Measurements from ENCODE around the gene DCBLD1.

The DCBLD1 gene

GRCh38 chr6:117557951-117558350 is 75.5 kb downstream of the DCBLD1 start:
- no peak for TF ChIP-seq CTCF (IDR thresholded peaks at IDR 0.05; ENCODE audit: low read depth, low read length)
- Histone ChIP-seq H3K27me3 (no peaks in the 10 kb centered on the region), H3K4me1 (no peaks in the 10 kb centered on the region; the same call in 1 of the 2 replicates), H3K36me3 (peaks cover 12% of the 10 kb centered on the region), H3K9me3 (no peaks in the 10 kb centered on the region), H3K4me3 (ENCODE audit: low read depth, low read length) (no peak overlapping the region)
- DNase-seq = no peak

- H3K4me3 ChIP-seq (ENCODE audit: low read depth, low read length) = no peak overlapping the region
- TF ChIP-seq CTCF (IDR thresholded peaks at IDR 0.05; ENCODE audit: low read depth, low read length) = no peak
- H3K9me3 ChIP-seq = no peaks in the 10 kb centered on the region
- H3K27me3 ChIP-seq = no peaks in the 10 kb centered on the region
- peaks cover 16% of the 10 kb centered on the region for H3K36me3 ChIP-seq
- no peak for DNase-seq
- H3K4me1 ChIP-seq = no peaks in the 10 kb centered on the region; the same call in 1 of the 2 replicates
These were observed 76.3 kb downstream of the DCBLD1 start for GRCh38 chr6:117558818-117559217.

GRCh38 chr6:117559299-117559698 is 76.8 kb downstream of the DCBLD1 start:
- no peak for TF ChIP-seq CTCF (IDR thresholded peaks at IDR 0.05; ENCODE audit: low read depth, low read length)
- H3K9me3 ChIP-seq = no peaks in the 10 kb centered on the region
- DNase-seq = no peak
- H3K4me3 ChIP-seq (ENCODE audit: low read depth, low read length) = no peak overlapping the region
- no peaks in the 10 kb centered on the region for H3K27me3 ChIP-seq
- H3K36me3 ChIP-seq = peaks cover 19% of the 10 kb centered on the region
- no peaks in the 10 kb centered on the region; the same call in 1 of the 2 replicates for H3K4me1 ChIP-seq

GRCh38 chr6:117561128-117561527 is 78.7 kb downstream of the DCBLD1 start:
- no peak for TF ChIP-seq CTCF (IDR thresholded peaks at IDR 0.05; ENCODE audit: low read depth, low read length)
- no peak for DNase-seq
- Histone ChIP-seq H3K4me1 (no peaks in the 10 kb centered on the region; the same call in 1 of the 2 replicates), H3K27me3 (no peaks in the 10 kb centered on the region), H3K9me3 (no peaks in the 10 kb centered on the region), H3K36me3 (peaks cover 29% of the 10 kb centered on the region), H3K4me3 (ENCODE audit: low read depth, low read length) (no peak overlapping the region)

GRCh38 chr6:117564681-117565080 is 82.2 kb downstream of the DCBLD1 start:
- peaks cover 40% of the 10 kb centered on the region for H3K36me3 ChIP-seq
- no peak for TF ChIP-seq CTCF (IDR thresholded peaks at IDR 0.05; ENCODE audit: low read depth, low read length)
- no peaks in the 10 kb centered on the region; the same call in 1 of the 2 replicates for H3K4me1 ChIP-seq
- no peak overlapping the region for H3K4me3 ChIP-seq (ENCODE audit: low read depth, low read length)
- no peaks in the 10 kb centered on the region for H3K27me3 ChIP-seq
- H3K9me3 ChIP-seq = no peaks in the 10 kb centered on the region
- DNase-seq = no peak

GRCh38 chr6:117568247-117568646 is 85.8 kb downstream of the DCBLD1 start:
- no peak for DNase-seq
- Histone ChIP-seq H3K4me1 (no peaks in the 10 kb centered on the region), H3K4me3 (ENCODE audit: low read depth, low read length) (no peak overlapping the region), H3K36me3 (peaks cover 38% of the 10 kb centered on the region), H3K9me3 (no peaks in the 10 kb centered on the region), H3K27me3 (no peaks in the 10 kb centered on the region)
- TF ChIP-seq CTCF (IDR thresholded peaks at IDR 0.05; ENCODE audit: low read depth, low read length) = no peak

Data from BE2C (cell line).